Body of pancreas (tissue), 4 donors: ENCODE data around the gene VWF. TPM values are rescaled to one million over a fixed set of nuclear protein-coding genes. Genes with fewer than 3 reads are reported as not detected.

Experiments used
- ATAC-seq: fragments of 150-250 bp; one replicate; pipeline ENCODE4 v1.9.1; 2016
- DNase-seq, 4 donors: peaks; one replicate each; pipeline ENCODE4 v3.0.0-alpha.2; 2019
- H3K27ac ChIP-seq, 4 donors: fragments of 200-600 bp; sonication (generic); 1 replicate in 3 of 4; 2 replicates in 1 of 4; pipeline versions ENCODE4 v1.5.1 to v1.6.1; 2016 to 2019; ENCODE audit warnings: mild to moderate bottlenecking in 1 of 4, mixed read lengths in 1 of 4, moderate library complexity in 1 of 4
- H3K27me3 ChIP-seq, 2 donors: fragments of 200-600 bp; sonication (generic); one replicate each; pipeline ENCODE4 v1.6.0; 2016; ENCODE audit warnings: mild to moderate bottlenecking in 1 of 2
- H3K36me3 ChIP-seq, 2 donors: fragments of 200-600 bp; sonication (generic); replicated peaks in 1 of 2; 2 replicates each; pipeline ENCODE4 v1.5.1; 2016; ENCODE audit warnings: low read depth in 2 of 2; ENCODE audit not compliant: insufficient read depth in 1 of 2
- H3K4me1 ChIP-seq: fragments of 200-600 bp; sonication (generic); one replicate; pipeline ENCODE4 v1.6.0; 2016
- H3K4me3 ChIP-seq, 2 donors: fragments of 200-600 bp; sonication (generic); 1 replicate in 1 of 2; 2 replicates in 1 of 2; pipeline ENCODE4 v1.5.1; 2016 to 2019
- H3K9me3 ChIP-seq, 3 donors: fragments of 200-600 bp; sonication (generic); 1 replicate in 2 of 3; 2 replicates in 1 of 3; pipeline ENCODE4 v1.5.1; 2016
- POLR2A ChIP-seq, 3 donors: fragments of 450-650 bp; IDR thresholded peaks; one replicate each; pipeline ENCODE4 v1.6.1; 2016; ENCODE audit warnings: antibody characterized with exemption in 3 of 3, mild to moderate bottlenecking in 2 of 3
- WGBS, 2 donors: methylation state at CpG; one replicate each; pipeline ENCODE4 v1.1.5; 2017; 5-methylcytosine and 5-hydroxymethylcytosine counted together
- intact Hi-C: fragments of 100-400 bp; cut with DNase I; formaldehyde crosslinking; loops from one replicate; pipeline ENCODE4 v1.15.1; 2023
- total RNA-seq, 2 donors: library from RNA; depleted of rRNA; stranded (reverse); fragments of >200 nt; gene quantifications; one replicate each; pipeline ENCODE4 v1.1.0, GENCODE V29; 2016
- TF ChIP-seq, protein P1 (sequence below), 7 experiments: fragments of 450-650 bp in 4 of 7; fragments of 200-600 bp in 3 of 7; sonication (generic) in 3 of 7; IDR thresholded peaks; one replicate each; pipeline ENCODE4 v1.5.1; 2016 to 2019; ENCODE audit warnings: antibody characterized with exemption in 7 of 7

Gene VWF
- total RNA-seq, 2 donors from 2014 or later: 76.1 to 78.1 TPM

DNA sequence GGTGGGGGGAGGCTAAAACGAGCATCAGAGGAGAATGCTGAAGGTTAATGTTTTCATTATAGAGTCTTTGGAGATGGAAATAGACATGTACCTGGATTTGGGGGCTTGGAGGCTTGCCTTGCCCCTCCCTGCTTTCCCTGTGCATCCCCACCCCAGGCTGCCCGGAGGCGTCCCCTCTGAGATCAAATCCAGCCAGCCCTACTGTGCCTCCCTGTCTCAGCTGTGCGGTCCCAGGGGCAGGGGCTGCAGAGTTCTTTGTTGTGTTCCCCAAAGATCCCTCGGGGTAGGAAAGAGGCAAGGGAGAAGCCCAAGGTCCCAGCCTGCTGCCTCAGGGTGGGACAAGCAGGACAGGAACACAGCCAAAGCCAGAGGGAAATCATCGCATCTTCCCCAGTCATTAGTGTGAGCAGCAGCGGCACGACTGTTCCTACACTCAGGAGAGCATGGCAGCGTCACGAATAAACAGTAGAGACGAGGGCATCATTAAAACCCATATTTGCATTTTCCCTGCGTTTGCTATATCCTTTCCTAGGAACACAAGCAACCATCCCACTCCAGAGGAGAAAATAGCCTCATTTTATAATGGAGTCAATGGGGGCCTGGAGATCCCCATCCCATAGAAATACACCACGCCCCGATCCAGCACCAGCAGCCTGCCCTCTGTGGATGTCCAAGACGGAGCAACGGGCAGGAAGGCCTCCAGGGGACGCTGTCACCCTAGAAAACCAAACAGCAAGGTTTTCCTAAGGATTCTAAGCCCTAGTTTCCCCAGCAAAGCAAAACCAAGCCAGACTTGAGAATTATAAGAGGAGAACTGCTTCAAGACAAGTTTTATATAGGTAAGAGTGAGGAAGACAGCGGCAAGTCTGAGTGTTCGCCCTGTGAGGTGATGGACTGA, 211.8 kb downstream of the VWF start:
- TF ChIP-seq POLR2A (IDR thresholded peaks at IDR 0.05): no peak
- TF ChIP-seq, protein P1, sequence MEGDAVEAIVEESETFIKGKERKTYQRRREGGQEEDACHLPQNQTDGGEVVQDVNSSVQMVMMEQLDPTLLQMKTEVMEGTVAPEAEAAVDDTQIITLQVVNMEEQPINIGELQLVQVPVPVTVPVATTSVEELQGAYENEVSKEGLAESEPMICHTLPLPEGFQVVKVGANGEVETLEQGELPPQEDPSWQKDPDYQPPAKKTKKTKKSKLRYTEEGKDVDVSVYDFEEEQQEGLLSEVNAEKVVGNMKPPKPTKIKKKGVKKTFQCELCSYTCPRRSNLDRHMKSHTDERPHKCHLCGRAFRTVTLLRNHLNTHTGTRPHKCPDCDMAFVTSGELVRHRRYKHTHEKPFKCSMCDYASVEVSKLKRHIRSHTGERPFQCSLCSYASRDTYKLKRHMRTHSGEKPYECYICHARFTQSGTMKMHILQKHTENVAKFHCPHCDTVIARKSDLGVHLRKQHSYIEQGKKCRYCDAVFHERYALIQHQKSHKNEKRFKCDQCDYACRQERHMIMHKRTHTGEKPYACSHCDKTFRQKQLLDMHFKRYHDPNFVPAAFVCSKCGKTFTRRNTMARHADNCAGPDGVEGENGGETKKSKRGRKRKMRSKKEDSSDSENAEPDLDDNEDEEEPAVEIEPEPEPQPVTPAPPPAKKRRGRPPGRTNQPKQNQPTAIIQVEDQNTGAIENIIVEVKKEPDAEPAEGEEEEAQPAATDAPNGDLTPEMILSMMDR (IDR thresholded peaks at IDR 0.05): no peak
- Histone ChIP-seq H3K27me3 (no peaks in the 10 kb centered on the region), H3K4me1 (no peaks in the 10 kb centered on the region), H3K36me3 (no peaks in the 10 kb centered on the region), H3K27ac (no peak overlapping the region), H3K4me3 (no peak overlapping the region), H3K9me3 (no peaks in the 10 kb centered on the region)
- 54 to 61% methylated on average over 14 to 19 of the region's 19 CpGs for WGBS, 2 donors
- DNase-seq: no peak
- ATAC-seq: no peak
- intact Hi-C loops: no loop called here

DNA sequence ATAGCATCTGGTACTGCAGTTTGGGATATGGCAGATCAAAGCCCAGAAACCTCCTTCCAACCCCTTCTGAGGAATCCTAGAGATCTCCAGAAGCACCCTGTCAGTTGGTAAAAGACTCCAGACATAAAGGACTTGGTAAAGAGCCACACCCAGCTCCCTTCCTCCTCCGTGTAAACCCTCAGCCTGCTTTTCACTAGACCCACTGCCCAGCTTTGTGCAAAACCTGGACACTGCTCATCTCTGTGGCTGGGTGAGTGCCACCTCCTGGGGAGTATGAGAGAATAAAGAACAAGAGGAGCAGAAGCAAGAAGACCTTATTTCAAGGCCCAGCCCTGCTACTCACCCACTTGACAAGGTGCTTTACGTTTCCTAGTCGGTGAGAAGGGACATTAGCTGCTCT, 212.5 kb downstream of the VWF start:
- intact Hi-C loops: no loop called here
- TF ChIP-seq, protein P1 (IDR thresholded peaks at IDR 0.05): no peak
- TF ChIP-seq POLR2A (IDR thresholded peaks at IDR 0.05): no peak
- DNase-seq (no peak), ATAC-seq (no peak)
- no peak overlapping the region for H3K4me3 ChIP-seq
- no peaks in the 10 kb centered on the region for H3K36me3 ChIP-seq
- H3K9me3 ChIP-seq: no peaks in the 10 kb centered on the region
- H3K27me3 ChIP-seq: no peaks in the 10 kb centered on the region
- no peaks in the 10 kb centered on the region for H3K4me1 ChIP-seq
- 49 to 50% methylated on average over 3 of the region's 3 CpGs for WGBS, 2 donors
- H3K27ac ChIP-seq: no peak overlapping the region

DNA sequence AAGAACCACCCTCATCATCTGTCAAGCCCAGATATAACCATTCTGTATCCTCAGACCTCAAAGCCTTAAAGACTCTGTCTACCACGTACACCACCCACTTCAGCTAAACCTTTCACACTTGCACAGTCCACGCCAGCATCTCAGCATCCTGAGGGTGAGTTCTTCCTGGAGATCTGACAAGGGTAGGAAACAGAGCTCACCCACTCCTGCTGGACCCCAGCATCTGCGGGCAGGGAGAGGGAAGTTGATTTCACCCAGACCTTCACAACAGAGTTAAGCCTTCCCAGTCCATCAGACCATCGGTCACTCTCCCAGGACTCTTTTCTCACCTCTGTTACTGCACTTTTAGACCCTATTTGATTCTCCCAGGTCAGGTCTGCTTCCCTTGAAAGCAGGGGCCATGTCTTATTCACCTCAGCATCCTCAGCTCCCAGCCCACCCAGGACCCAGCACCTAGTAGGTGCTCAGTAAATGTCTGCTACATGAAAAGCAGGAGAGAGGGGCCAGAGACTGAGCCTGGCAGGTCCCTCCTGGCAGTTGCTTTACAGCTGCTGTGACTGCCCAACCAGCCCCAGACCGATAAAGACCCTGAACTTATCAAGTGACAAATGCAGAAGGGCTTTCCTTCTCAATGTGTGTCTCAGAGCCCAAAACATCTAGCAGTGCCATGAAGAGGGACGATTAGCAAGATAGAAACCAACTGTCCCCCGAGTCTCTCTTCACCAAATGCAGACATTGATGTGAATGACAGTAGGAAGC, 213.5 kb downstream of the VWF start:
- Histone ChIP-seq H3K4me3 (no peak overlapping the region), H3K36me3 (no peaks in the 10 kb centered on the region), H3K27ac (no peak overlapping the region), H3K4me1 (no peaks in the 10 kb centered on the region), H3K9me3 (no peaks in the 10 kb centered on the region), H3K27me3 (no peaks in the 10 kb centered on the region)
- DNase-seq (no peak), ATAC-seq (no peak)
- WGBS, 2 donors: 43 to 45% methylated on average over 7 of the region's 7 CpGs
- intact Hi-C loops: no loop called here
- TF ChIP-seq POLR2A (IDR thresholded peaks at IDR 0.05): no peak
- TF ChIP-seq, protein P1 (IDR thresholded peaks at IDR 0.05): no peak

DNA sequence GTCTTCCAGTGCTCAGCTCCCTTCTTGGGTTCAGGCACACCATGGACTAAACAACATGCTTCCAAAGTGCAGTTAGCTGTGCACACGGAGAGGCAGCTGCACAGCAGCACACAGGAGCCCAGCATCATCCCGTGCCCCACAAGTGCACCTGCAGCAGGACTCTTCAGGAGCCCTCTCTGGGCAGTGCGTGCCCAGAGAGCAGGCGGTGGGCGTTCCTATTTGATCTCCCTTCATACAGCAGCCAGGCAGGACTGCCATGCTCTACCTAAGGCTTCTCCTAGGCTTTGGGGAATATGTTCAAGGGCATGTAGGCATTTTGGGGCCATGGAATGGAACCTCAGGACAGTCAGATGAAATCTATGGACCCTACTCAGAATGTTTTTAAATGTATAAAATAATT, 214.9 kb downstream of the VWF start:
- TF ChIP-seq, protein P1 (IDR thresholded peaks at IDR 0.05): no peak
- TF ChIP-seq POLR2A (IDR thresholded peaks at IDR 0.05): no peak
- no peak for DNase-seq
- intact Hi-C loops: no loop called here
- no peaks in the 10 kb centered on the region for H3K4me1 ChIP-seq
- H3K27ac ChIP-seq: no peak overlapping the region
- 54% methylated on average over 4 to 5 of the region's 5 CpGs for WGBS, 2 donors
- H3K36me3 ChIP-seq: no peaks in the 10 kb centered on the region
- no peak overlapping the region for H3K4me3 ChIP-seq
- H3K9me3 ChIP-seq: no peaks in the 10 kb centered on the region
- ATAC-seq: no peak
- H3K27me3 ChIP-seq: no peaks in the 10 kb centered on the region
